HG03439 (cell line): ENCODE data around the gene SPATA31E1.
"Not testable (repeated sequence)": the region's sequence is repeated elsewhere in the genome, so short reads cannot be mapped to it uniquely, and the experiment has no call there.

Source experiments
- ATAC-seq: cut with Tn5 transposase; IDR thresholded peaks from one replicate; pipeline ENCODE4 v1.9.1; 2021; ENCODE audit warnings: mild to moderate bottlenecking, moderate library complexity; ENCODE audit not compliant: unreplicated experiment

The SPATA31E1 gene

GRCh38 chr9:87882627-87883026, at the start of gene SPATA31E1:
Gene SPATA31E1, plus strand, starts transcription at chr9:87882877. Its CDS starts 15 bp downstream, at chr9:87882892.
- no peak for ATAC-seq

- ATAC-seq: no peak
Measured at GRCh38 chr9:87834357-87834756, 48.3 kb upstream of the SPATA31E1 start.

GRCh38 chr9:87836536-87836935, 46.1 kb upstream of the SPATA31E1 start:
- no peak for ATAC-seq

GRCh38 chr9:87836951-87837705, 45.5 kb upstream of the SPATA31E1 start:
- no peak for ATAC-seq

GRCh38 chr9:87840134-87840533, 42.5 kb upstream of the SPATA31E1 start:
- ATAC-seq: no peak

- no peak for ATAC-seq
Measured at GRCh38 chr9:87842878-87843585, 39.6 kb upstream of the SPATA31E1 start.

- no peak for ATAC-seq
Measured at GRCh38 chr9:87844506-87844905, 38.2 kb upstream of the SPATA31E1 start.

GRCh38 chr9:87847817-87848216, 34.9 kb upstream of the SPATA31E1 start:
- ATAC-seq: not testable (repeated sequence)

- no peak for ATAC-seq
Measured at GRCh38 chr9:87849144-87849758, 33.4 kb upstream of the SPATA31E1 start.

- ATAC-seq: no peak
Measured at GRCh38 chr9:87850391-87850790, 32.3 kb upstream of the SPATA31E1 start.

GRCh38 chr9:87851186-87851585, 31.5 kb upstream of the SPATA31E1 start:
- not testable (repeated sequence) for ATAC-seq

- no peak for ATAC-seq
Measured at GRCh38 chr9:87853302-87853701, 29.4 kb upstream of the SPATA31E1 start.

- ATAC-seq: no peak
Measured at GRCh38 chr9:87853876-87854579, 28.6 kb upstream of the SPATA31E1 start.

GRCh38 chr9:87854580-87854955, 28.1 kb upstream of the SPATA31E1 start:
- no peak for ATAC-seq

- ATAC-seq: no peak
Measured at GRCh38 chr9:87855061-87855460, 27.6 kb upstream of the SPATA31E1 start.

GRCh38 chr9:87857141-87857947, 25.3 kb upstream of the SPATA31E1 start:
- ATAC-seq: no peak

GRCh38 chr9:87857948-87858335, 24.7 kb upstream of the SPATA31E1 start:
- no peak for ATAC-seq

- no peak for ATAC-seq
Measured at GRCh38 chr9:87859137-87859536, 23.5 kb upstream of the SPATA31E1 start.

GRCh38 chr9:87859786-87860185, 22.9 kb upstream of the SPATA31E1 start:
- ATAC-seq: no peak

- ATAC-seq: no peak
Measured at GRCh38 chr9:87861332-87861731, 21.3 kb upstream of the SPATA31E1 start.
